OCI-LY1 (cell line): ENCODE results near the gene AADACL4.

Experiments
- H2AFZ ChIP-seq: fragments of 200-600 bp; sonication (generic), shearing (Covaris generic); 2 replicates; pipeline ENCODE4 v1.6.0; 2014; ENCODE audit warnings: antibody characterized with exemption, mild to moderate bottlenecking, low read length
- H3F3A ChIP-seq: fragments of 200-600 bp; sonication (generic), shearing (Covaris generic); 2 replicates; pipeline ENCODE4 v1.6.0; 2014; ENCODE audit warnings: mild to moderate bottlenecking, antibody characterized with exemption, low read length, moderate library complexity; ENCODE audit not compliant: insufficient read depth
- H3K27ac ChIP-seq: fragments of 200-600 bp; sonication (generic); 2 replicates; pipeline ENCODE4 v1.5.1; 2014; ENCODE audit warnings: low read length, mixed run types, mild to moderate bottlenecking, low read depth; ENCODE audit not compliant: poor library complexity, severe bottlenecking
- H3K27me3 ChIP-seq: fragments of 200-600 bp; sonication (generic); 2 replicates; pipeline ENCODE4 v1.6.0; 2014; ENCODE audit warnings: antibody characterized with exemption, mild to moderate bottlenecking, low read length, moderate library complexity; ENCODE audit not compliant: insufficient read depth
- H3K36me3 ChIP-seq: fragments of 200-600 bp; sonication (generic); 2 replicates; pipeline ENCODE4 v1.6.1; 2014; ENCODE audit warnings: mild to moderate bottlenecking, antibody characterized with exemption, low read length, moderate library complexity, mixed read lengths; ENCODE audit not compliant: insufficient read depth
- H3K4me1 ChIP-seq: fragments of 200-600 bp; sonication (generic); 2 replicates; pipeline ENCODE4 v1.5.1; 2014; ENCODE audit warnings: mild to moderate bottlenecking, low read length, moderate library complexity; ENCODE audit not compliant: insufficient read depth, severe bottlenecking
- H3K4me2 ChIP-seq: fragments of 200-600 bp; sonication (generic), shearing (Covaris generic); 2 replicates; pipeline ENCODE4 v1.6.1; 2014; ENCODE audit warnings: low read length
- H3K4me3 ChIP-seq: fragments of 200-600 bp; sonication (generic); 2 replicates; pipeline ENCODE4 v1.5.1; 2014; ENCODE audit warnings: low read length, low read depth, mild to moderate bottlenecking, mixed read lengths; ENCODE audit not compliant: poor library complexity, severe bottlenecking
- H3K79me2 ChIP-seq: fragments of 200-600 bp; shearing (Covaris generic); 2 replicates; pipeline ENCODE4 v1.6.1; 2016; ENCODE audit warnings: mixed run types, low read length, mixed read lengths; ENCODE audit not compliant: insufficient read depth
- H3K9ac ChIP-seq: fragments of 200-600 bp; sonication (generic), shearing (Covaris generic); 2 replicates; pipeline ENCODE4 v1.6.1; 2014; ENCODE audit warnings: mild to moderate bottlenecking, low read length, mixed read lengths
- H3K9me2 ChIP-seq: fragments of 200-600 bp; sonication (generic), shearing (Covaris generic); 2 replicates; pipeline ENCODE4 v1.6.1; 2014; ENCODE audit warnings: low read depth, mild to moderate bottlenecking, low read length, mixed read lengths
- H3K9me3 ChIP-seq: fragments of 200-600 bp; shearing (Covaris generic); 2 replicates; pipeline ENCODE4 v1.6.1; 2014; ENCODE audit warnings: low read length, mixed read lengths
- H4K20me1 ChIP-seq: fragments of 200-600 bp; sonication (generic), shearing (Covaris generic); 2 replicates; pipeline ENCODE4 v1.6.0; 2016; ENCODE audit warnings: mild to moderate bottlenecking, low read length; ENCODE audit not compliant: insufficient read depth
- EZH2 ChIP-seq: fragments of 200-600 bp; sonication (generic), shearing (Covaris generic); IDR thresholded peaks from 2 replicates; pipeline ENCODE4 v1.8.0; 2017; ENCODE audit warnings: borderline replicate concordance, mixed run types, mild to moderate bottlenecking, antibody characterized with exemption, low read length, moderate library complexity, mixed read lengths
- TF ChIP-seq, protein P1 (sequence below): fragments of 200-600 bp; sonication (generic), shearing (Covaris generic); IDR thresholded peaks from 2 replicates; pipeline ENCODE4 v1.5.1; 2017; ENCODE audit warnings: mild to moderate bottlenecking, antibody characterized with exemption, low read length, moderate library complexity, mixed read lengths

The AADACL4 gene

DNA sequence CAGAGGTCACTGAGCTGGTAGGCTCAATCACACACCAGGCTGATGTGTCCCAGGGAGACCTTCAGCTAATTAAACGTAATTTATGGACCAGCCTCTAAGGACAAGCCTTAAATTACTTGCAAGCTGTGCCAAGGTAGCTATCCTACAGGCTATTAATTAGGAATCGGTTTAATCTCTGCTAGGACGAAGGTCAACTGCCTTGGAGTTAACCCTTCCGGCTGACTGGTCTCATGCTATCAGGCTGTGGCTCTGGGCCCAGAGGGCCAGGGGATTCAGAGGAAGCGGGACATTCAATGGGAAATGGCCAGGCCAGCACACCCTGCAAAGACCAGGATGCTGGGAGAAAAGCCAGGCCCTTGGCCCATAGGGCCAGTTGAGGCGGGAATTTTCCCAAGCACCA lies 44.9 kb upstream of the AADACL4 start:
- TF ChIP-seq EZH2: no peak
- TF ChIP-seq, protein P1, sequence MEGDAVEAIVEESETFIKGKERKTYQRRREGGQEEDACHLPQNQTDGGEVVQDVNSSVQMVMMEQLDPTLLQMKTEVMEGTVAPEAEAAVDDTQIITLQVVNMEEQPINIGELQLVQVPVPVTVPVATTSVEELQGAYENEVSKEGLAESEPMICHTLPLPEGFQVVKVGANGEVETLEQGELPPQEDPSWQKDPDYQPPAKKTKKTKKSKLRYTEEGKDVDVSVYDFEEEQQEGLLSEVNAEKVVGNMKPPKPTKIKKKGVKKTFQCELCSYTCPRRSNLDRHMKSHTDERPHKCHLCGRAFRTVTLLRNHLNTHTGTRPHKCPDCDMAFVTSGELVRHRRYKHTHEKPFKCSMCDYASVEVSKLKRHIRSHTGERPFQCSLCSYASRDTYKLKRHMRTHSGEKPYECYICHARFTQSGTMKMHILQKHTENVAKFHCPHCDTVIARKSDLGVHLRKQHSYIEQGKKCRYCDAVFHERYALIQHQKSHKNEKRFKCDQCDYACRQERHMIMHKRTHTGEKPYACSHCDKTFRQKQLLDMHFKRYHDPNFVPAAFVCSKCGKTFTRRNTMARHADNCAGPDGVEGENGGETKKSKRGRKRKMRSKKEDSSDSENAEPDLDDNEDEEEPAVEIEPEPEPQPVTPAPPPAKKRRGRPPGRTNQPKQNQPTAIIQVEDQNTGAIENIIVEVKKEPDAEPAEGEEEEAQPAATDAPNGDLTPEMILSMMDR: no peak
- no peaks in the 10 kb centered on the region for H4K20me1 ChIP-seq
- no peak overlapping the region for H3K4me3 ChIP-seq
- no peaks in the 10 kb centered on the region for H3K9me2 ChIP-seq
- no peaks in the 10 kb centered on the region for H3K36me3 ChIP-seq
- no peaks in the 10 kb centered on the region for H3F3A ChIP-seq
- H3K79me2 ChIP-seq: no peaks in the 10 kb centered on the region
- no peaks in the 10 kb centered on the region for H3K4me1 ChIP-seq
- H3K27ac ChIP-seq: no peak overlapping the region
- no peaks in the 10 kb centered on the region for H3K9me3 ChIP-seq
- 0 out of 2 replicates have a peak, but pooled peaks cover 4% of the 10 kb centered on the region for H3K27me3 ChIP-seq
- no peak overlapping the region for H3K4me2 ChIP-seq
- H2AFZ ChIP-seq: no peak overlapping the region
- H3K9ac ChIP-seq: no peak overlapping the region

DNA sequence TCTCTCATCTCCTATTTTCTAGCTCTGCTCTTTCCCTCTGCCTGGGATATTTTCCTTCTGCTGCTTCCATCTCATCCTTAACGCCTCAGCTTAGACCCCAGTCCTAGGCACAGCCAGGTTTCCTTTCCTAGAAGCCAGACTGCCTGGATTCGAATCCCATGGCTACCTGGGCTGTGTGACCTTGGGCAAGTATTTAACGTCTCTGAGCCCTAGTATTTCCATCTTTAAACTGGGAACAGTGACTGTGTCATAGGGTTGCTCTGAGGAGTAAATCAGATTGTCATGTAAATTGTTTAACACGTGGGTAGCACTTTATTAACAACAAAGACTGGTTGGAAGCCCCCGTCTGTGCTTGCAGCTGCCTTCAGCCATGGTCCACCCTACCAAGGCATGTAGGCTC lies 44.2 kb upstream of the AADACL4 start:
- Histone ChIP-seq H3K9me3 (no peaks in the 10 kb centered on the region), H3F3A (no peaks in the 10 kb centered on the region), H4K20me1 (no peaks in the 10 kb centered on the region), H3K9ac (no peak overlapping the region), H3K4me2 (no peak overlapping the region), H2AFZ (no peak overlapping the region), H3K4me1 (no peaks in the 10 kb centered on the region), H3K27ac (no peak overlapping the region), H3K27me3 (0 out of 2 replicates have a peak, but pooled peaks cover 4% of the 10 kb centered on the region), H3K36me3 (no peaks in the 10 kb centered on the region), H3K9me2 (no peaks in the 10 kb centered on the region), H3K4me3 (no peak overlapping the region), H3K79me2 (no peaks in the 10 kb centered on the region)
- TF ChIP-seq EZH2: no peak
- TF ChIP-seq, protein P1: no peak

DNA sequence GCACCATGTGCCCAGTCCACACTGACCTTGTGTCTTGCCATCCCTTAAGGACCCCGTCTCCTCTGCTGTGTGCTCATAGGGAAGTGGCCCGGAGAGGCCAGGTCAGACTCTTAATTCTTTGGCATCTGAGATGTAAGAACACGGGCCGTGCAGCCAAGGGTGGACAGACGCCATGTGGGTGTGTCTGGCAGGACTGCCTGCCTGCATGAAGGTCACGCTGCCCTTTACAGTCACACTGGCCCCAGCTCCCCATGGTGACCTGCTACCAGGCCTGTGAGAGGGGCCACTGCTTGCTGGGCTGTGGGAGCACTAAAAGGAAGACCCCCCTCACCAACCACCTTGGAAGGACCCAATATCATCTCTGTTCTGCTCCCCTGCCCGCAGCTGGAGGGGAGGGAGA lies 43.5 kb upstream of the AADACL4 start:
- Histone ChIP-seq H3K27ac (no peak overlapping the region), H3K9ac (no peak overlapping the region), H4K20me1 (no peaks in the 10 kb centered on the region), H3K79me2 (no peaks in the 10 kb centered on the region), H2AFZ (no peak overlapping the region), H3K4me3 (no peak overlapping the region), H3K9me2 (no peaks in the 10 kb centered on the region), H3K36me3 (no peaks in the 10 kb centered on the region), H3F3A (no peaks in the 10 kb centered on the region), H3K4me1 (no peaks in the 10 kb centered on the region), H3K27me3 (0 out of 2 replicates have a peak, but pooled peaks cover 4% of the 10 kb centered on the region), H3K9me3 (no peaks in the 10 kb centered on the region), H3K4me2 (no peak overlapping the region)
- TF ChIP-seq, protein P1: no peak
- TF ChIP-seq EZH2: no peak
